Astrocyte of the cerebellum (primary cell): ENCODE measurements around the gene GPR173.

Experiments
- DNase-seq: peaks from one replicate; pipeline ENCODE4 v3.0.0-alpha.2; 2011; ENCODE audit warnings: low read depth
- H3K4me3 ChIP-seq: 2 replicates; pipeline ENCODE4 v1.5.1; 2011; ENCODE audit warnings: mild to moderate bottlenecking, low read depth, low read length, moderate library complexity
- CTCF ChIP-seq: IDR thresholded peaks from 2 replicates; pipeline ENCODE4 v1.5.1; 2012; ENCODE audit warnings: low read length, low read depth, moderate library complexity, mild to moderate bottlenecking; ENCODE audit errors: missing control alignments
- in situ Hi-C: cut with HindIII; loops from 2 replicates; pipeline ENCODE4 v1.10.0; 2017; ENCODE audit warnings: low sequenced_read_pairs

GPR173 gene

GRCh38 chrX:53005327-53005726, 43.3 kb upstream of the GPR173 start:
- no peak for DNase-seq
- in situ Hi-C loops = no loop called here
- no peak overlapping the region for H3K4me3 ChIP-seq
- no peak for TF ChIP-seq CTCF

- in situ Hi-C loops = no loop called here
- DNase-seq = no peak
- no peak overlapping the region for H3K4me3 ChIP-seq
- no peak for TF ChIP-seq CTCF
Measured at GRCh38 chrX:53009032-53009431, 39.6 kb upstream of the GPR173 start.

- DNase-seq = no peak
- H3K4me3 ChIP-seq = no peak overlapping the region
- no peak for TF ChIP-seq CTCF
- in situ Hi-C loops = no loop called here
Measured at GRCh38 chrX:53013291-53013690, 35.3 kb upstream of the GPR173 start.

- in situ Hi-C loops = no loop called here
- no peak for TF ChIP-seq CTCF
- H3K4me3 ChIP-seq = no peak overlapping the region
- no peak for DNase-seq
Measured at GRCh38 chrX:53018627-53019026, 30.0 kb upstream of the GPR173 start.

- in situ Hi-C loops = no loop called here
- TF ChIP-seq CTCF = no peak
- H3K4me3 ChIP-seq = no peak overlapping the region
Measured at GRCh38 chrX:53022381-53022780, 26.2 kb upstream of the GPR173 start.

GRCh38 chrX:53028678-53029077, 19.9 kb upstream of the GPR173 start:
- H3K4me3 ChIP-seq = no peak overlapping the region
- in situ Hi-C loops = no loop called here
- TF ChIP-seq CTCF = no peak
- DNase-seq = no peak

More at GRCh38 chrX:53022381-53022780, 26.2 kb upstream of the GPR173 start:
- DNase-seq = no peak

- no peak overlapping the region for H3K4me3 ChIP-seq
- TF ChIP-seq CTCF = no peak
- in situ Hi-C loops = no loop called here
- no peak for DNase-seq
Measured at GRCh38 chrX:53031380-53031779, 17.2 kb upstream of the GPR173 start.
